ENCODE results near the gene BMP10.

BMP10 gene

DNA sequence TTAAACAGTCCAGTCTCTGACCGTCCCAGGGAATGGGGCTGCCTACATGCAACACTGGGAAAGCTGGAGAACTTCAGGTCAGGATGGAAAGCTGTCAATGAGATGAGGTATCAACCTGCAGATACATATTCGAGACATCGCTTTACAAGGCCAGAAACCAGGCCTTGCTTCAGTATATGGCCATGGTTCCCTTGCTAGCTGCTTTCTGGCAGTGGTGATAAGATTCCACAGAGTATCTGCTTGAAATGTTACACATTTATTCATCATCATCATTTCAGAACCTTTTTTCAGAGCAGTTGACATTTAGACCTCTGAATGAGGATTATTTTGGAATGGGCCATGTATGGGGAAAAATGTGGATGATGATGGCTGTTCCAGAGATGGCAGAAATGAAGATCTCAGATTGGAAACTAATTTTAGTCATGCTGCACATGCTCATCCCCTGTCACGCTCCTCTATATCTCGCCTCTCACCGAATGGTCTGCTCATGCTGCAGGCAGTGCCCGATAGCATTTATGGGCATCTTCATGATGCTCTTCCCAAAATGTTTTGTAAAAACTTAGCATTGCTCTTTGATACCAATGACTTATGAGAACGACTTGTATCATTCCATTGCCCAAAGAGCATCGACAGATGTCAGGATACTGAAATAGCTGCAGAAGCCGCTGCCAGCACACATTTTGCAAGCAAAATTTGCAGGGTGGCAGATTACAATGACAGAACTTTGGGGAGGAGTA is 14.0 kb upstream of the BMP10 start:
- in situ Hi-C loops (cut with MboI; ENCODE audit: low pct_unique_long_range_greater_than_20kb, low sequenced_read_pairs, unreplicated experiment) = no loop called here
- DNase-seq (ENCODE audit: low spot score) = no peak
- TF ChIP-seq, protein P1, sequence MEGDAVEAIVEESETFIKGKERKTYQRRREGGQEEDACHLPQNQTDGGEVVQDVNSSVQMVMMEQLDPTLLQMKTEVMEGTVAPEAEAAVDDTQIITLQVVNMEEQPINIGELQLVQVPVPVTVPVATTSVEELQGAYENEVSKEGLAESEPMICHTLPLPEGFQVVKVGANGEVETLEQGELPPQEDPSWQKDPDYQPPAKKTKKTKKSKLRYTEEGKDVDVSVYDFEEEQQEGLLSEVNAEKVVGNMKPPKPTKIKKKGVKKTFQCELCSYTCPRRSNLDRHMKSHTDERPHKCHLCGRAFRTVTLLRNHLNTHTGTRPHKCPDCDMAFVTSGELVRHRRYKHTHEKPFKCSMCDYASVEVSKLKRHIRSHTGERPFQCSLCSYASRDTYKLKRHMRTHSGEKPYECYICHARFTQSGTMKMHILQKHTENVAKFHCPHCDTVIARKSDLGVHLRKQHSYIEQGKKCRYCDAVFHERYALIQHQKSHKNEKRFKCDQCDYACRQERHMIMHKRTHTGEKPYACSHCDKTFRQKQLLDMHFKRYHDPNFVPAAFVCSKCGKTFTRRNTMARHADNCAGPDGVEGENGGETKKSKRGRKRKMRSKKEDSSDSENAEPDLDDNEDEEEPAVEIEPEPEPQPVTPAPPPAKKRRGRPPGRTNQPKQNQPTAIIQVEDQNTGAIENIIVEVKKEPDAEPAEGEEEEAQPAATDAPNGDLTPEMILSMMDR (IDR thresholded peaks at IDR 0.05; ENCODE audit: extremely low read depth, insufficient read depth, missing control alignments) = no peak

DNA sequence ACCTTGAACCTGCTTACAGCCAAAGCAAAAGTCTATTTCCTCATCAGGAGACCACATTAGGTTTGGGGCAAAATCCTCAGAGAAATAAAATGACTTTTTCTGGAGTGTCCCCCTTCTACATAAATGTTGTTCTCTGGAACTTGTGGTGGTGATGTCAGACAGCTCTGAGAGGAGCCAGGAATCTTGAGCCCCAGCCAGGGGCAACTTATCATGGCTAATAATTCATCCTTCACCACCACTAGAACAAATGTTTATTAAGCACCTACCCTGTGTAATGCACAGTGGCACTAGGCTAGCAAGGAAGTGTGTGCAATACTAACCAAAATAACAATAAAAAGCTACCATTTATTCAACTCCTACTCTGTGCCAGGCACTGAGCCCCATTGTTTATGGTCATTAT is 9.0 kb upstream of the BMP10 start:
- in situ Hi-C loops (cut with MboI; ENCODE audit: low pct_unique_long_range_greater_than_20kb, low sequenced_read_pairs, unreplicated experiment) = no loop called here
- TF ChIP-seq, protein P1 (IDR thresholded peaks at IDR 0.05; ENCODE audit: extremely low read depth, insufficient read depth, missing control alignments) = no peak

DNA sequence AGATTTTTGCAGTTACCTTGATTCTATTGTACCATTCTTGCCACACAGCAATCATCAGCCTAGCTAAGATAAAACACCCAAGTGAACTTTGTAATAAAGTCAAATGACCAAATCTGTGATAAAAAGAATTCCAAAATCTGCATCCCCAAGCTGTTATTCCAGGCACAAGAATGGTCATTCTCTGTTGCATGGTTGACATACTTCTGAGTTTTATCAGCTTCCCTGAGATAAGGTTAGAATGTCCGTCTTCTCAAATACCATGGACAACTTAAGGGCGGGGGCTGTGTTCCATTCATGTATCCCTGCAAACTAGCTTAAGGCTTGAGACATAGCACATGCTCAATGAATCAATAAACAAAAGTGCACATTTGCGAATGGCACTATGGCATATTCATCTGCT is 8.1 kb upstream of the BMP10 start:
- no peak for DNase-seq (ENCODE audit: low spot score)
- TF ChIP-seq, protein P1 (IDR thresholded peaks at IDR 0.05; ENCODE audit: extremely low read depth, insufficient read depth, missing control alignments) = no peak
- in situ Hi-C loops (cut with MboI; ENCODE audit: low pct_unique_long_range_greater_than_20kb, low sequenced_read_pairs, unreplicated experiment) = no loop called here

More for the DNA sequence above, 9.0 kb upstream of the BMP10 start:
- DNase-seq (ENCODE audit: low spot score) = no peak

DNA sequence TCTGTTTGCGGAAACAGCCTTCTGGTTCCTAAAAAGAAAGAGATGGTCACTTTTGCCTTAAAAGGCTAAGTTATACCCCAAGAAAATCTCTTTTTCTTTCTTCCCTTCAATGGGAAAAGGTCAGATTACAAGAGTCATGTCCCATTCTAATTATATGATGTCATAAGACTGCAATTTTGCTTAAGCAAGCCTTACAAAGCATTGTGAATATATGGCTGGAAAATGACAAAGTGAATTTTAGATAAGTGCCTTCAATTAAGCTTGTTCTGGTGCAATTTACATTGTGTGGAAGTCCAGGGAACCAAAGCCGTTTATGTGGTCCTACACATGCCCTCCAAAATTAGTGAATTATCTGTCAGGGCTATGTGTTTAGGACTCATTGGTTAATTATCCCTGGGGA is 7.6 kb upstream of the BMP10 start:
- no peak for DNase-seq (ENCODE audit: low spot score)
- in situ Hi-C loops (cut with MboI; ENCODE audit: low pct_unique_long_range_greater_than_20kb, low sequenced_read_pairs, unreplicated experiment) = no loop called here
- TF ChIP-seq, protein P1 (IDR thresholded peaks at IDR 0.05; ENCODE audit: extremely low read depth, insufficient read depth, missing control alignments) = no peak

DNA sequence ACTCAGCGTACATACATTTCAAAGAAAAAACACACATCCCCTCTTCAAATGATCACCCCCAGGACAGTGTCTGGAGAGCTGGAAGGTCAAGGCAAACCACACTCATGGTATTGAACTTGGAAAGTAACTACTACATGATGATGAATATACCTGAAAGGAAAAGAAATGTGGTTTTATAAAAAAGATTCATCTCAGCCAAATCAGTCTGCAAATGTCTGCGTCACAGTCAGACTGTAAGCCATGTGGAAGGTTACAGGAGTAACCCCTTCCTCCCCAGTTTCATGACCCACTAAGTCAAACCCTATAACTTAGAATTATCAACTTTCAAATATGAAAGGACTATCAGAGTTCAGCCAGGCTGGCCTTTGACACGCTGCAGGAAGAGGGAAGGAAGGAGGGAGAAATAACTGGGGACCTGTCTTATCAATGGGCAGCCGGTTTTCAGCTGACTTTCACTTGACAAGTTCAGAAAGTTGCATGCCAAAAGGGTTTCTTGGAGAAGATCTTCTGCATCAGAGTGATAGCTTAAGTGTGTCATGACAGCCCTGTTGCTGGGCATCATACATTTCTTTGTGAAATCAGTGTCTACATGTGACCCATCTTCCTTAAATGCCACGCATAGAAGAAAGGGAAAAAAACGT is 7.0 kb upstream of the BMP10 start:
- no peak for DNase-seq (ENCODE audit: low spot score)
- TF ChIP-seq, protein P1 (IDR thresholded peaks at IDR 0.05; ENCODE audit: extremely low read depth, insufficient read depth, missing control alignments) = no peak
- in situ Hi-C loops (cut with MboI; ENCODE audit: low pct_unique_long_range_greater_than_20kb, low sequenced_read_pairs, unreplicated experiment) = no loop called here

DNA sequence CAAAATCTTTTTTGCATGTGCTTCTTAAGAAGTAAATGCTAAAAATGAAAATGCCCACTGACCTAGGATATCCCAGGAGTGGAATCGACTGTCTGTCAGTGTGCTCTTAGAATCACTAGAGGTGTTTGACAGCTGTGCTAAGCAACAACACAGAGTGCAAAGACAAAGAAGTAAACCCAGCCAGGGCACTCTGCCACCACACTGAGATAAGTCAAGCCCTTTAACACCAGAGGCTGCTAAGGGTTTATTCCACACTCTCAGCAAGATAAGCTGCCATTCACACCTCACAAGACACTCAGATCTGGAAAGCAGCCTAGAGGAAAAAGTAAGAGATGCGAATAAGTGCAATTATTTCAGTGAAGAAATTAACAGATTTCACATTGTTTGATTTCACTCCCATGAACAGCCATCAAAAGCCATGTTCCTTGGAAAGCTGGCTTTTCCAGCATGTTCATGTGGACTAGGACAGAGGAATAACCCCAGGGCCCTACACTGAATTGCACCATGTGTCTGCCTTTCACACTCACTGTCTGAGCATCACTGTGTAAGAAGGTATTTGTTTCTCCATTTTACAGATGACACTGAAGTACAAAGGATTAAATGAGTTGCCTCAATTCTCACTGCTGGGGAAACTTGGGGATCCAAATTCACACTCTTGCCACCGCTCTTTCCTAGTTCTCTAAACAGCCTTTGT is 6.0 kb upstream of the BMP10 start:
- in situ Hi-C loops (cut with MboI; ENCODE audit: low pct_unique_long_range_greater_than_20kb, low sequenced_read_pairs, unreplicated experiment) = no loop called here
- DNase-seq (ENCODE audit: low spot score) = no peak
- TF ChIP-seq, protein P1 (IDR thresholded peaks at IDR 0.05; ENCODE audit: extremely low read depth, insufficient read depth, missing control alignments) = no peak
